Posterior cingulate gyrus (tissue), 11 donors: ENCODE results near the gene BBOX1.
A peak's percentile ranks its signal among the peaks of the same experiment; 100 is the strongest.

ENCODE experiments used
- DNase-seq, 10 donors: peaks; one replicate each; pipeline versions ENCODE4 v3.0.0 to v3.0.0-alpha.2; 2020 to 2021; ENCODE audit warnings: mixed read lengths in 3 of 10
- intact Hi-C: fragments of 100-400 bp; cut with DNase I; formaldehyde crosslinking; loops from one replicate; pipeline ENCODE4 v1.15.1; 2023

The BBOX1 gene

DNA sequence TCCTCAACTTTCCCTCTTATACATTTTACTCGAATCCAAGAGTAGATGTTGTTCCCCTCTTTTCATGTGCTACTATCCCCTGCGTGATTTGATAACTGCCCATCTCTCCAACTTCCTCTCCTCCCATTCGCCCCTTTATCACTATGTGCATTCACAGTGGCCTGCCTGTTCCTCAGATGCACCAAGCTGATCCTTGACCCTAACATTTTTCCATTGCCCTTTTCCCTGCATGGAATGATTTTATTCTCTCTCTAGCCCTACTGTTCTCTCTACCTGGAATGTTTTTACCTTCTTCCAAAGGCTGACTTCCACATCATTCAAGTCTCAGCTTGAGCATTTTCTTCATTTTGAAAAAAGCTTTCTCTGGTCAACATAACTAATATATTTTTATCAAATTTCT lies 15.8 kb upstream of the BBOX1 start:
- no peak for DNase-seq
- intact Hi-C loops, result no loop called here

DNA sequence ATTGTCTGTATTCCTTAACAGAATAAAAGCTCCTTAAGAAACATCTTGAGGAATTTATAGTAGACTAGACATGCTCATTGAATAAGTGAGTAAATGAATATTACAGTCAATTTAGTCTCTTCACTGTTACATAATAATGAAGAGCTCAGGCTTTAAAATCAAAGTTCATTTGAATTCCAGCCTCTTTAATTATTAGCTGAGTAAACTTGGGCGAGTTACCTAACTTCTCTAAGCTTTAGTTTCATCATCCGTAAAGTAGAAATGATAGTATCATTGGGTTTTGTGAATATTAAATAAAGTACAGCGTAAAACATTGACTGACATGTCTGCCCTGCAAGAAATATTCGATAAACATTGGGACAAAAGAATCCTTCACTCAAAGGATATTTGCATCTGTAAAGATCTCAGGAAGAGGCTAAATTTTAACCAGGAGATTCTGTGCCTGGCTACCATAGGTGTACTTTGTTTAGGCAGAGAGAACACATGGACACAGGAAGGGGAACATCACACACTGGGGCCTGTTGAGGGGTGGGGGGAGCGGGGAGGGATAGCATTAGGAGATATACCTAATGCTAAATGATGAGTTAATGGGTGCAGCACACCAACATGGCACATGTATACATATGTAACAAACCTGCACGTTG lies 15.2 kb upstream of the BBOX1 start:
- no peak for DNase-seq

DNA sequence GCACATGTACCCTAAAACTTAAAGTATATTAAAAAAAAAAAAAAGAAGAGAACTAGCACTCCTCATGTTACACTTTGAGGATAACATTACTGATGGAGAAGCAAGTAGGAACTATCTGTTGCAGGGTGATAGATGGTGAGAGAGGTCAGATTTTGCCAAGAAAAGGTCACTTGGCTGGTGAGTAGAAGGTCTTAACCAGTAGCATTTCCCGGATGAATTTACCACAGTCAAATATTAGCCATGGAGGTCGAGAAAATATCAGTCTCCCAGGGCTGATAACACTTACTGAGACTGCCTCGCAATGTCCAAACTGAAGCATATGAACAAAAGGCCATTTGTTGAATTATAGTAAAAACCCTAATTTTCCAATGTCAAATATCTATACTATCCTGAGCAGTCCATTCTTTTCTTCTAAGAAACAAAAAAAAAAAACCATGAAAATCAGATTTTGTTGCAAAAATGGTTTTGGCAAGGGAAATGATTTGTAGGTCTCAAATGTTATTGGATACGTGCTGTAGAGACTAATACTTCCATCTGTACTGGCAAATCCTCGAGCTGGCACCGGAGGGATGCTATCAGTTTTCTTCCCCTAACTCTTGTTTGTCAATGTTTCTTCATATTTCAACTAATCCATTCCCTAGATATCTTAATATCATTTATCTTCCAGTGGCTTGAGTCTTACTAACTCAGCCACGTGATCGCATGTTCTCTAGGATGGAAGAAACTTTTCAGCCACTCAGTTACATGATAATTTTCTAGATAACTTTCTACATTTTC lies 14.5 kb upstream of the BBOX1 start:
- intact Hi-C loops, result no loop called here
- DNase-seq, result no peak

More for the DNA sequence above, 15.2 kb upstream of the BBOX1 start:
- intact Hi-C loops, result no loop called here

DNA sequence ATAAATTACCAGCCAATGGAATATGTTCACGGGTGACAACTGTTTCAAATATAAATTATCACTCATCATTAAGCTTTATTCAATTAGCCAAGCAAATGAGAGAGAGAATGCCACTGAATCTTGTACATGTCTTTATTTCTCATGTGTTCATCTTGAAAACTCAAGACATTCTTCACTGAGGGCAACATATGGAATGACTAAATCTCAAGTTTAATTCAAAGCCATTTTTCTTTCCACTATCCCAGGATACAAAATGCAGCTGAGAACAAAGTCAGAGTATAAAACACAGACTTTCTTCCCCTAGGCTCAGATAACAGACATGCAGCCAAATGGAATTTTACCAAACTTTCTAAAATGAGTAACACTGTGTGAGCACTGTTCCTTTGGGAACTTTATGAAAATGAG lies 12.1 kb upstream of the BBOX1 start:
- intact Hi-C loops, result no loop called here
- no peak for DNase-seq

DNA sequence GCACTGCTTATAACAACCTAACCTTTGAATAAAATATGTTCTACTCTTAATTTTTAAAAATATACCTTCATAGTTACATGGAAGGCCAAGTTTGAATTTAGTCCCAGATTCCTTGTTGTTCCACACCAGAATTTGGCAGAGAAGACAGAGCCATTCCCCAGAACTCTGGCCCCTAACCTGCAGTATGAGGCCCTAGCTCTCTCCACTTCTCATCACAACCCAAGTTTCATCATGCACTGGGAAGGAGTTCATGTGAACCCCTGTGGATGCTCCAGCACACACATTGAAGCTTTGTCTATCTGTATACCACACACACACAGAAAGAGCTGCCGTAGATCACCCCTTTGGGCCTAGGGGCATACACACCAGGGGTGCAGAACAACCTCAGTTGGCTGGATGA lies 10.6 kb upstream of the BBOX1 start:
- no peak for DNase-seq
- intact Hi-C loops, result no loop called here

DNA sequence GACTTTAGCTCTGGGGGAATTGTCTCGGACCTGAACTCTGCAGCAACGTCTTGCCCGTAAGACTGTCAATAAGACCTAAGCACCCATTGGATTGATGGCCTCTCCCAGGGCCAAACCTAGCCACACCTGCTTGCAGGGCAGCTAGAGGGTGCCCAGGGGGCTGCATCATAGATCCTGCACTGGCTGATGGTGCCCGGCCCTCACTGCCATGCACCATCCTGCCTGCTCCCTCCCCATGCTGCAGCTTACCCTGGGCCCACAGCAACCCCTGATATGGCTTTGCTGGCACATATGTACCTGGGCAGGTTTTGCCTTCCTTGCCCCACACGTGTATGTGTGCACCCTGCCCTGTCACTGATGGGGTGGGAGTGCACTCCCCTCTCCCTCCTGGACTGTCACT lies 8.9 kb upstream of the BBOX1 start:
- intact Hi-C loops, result no loop called here
- DNase-seq, result no peak

DNA sequence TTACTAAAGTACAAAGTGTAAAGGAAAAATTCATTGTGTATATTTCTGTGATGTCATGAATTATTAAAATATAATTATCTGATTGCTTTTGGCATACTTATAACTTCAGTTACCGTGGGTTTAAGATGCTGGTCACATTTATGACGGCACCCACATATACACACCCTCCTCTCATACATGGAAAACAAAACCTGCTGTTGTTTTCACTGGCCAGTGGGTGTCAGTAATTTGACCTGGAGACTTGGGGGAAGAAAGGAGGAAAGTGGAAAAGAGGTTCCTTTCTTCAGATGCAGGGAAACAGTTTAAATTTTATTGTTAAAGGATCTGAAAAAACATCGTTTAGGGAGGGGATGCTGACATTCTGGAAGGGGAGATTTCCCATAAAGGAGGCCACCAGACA lies 742 bp upstream of the BBOX1 start:
- DNase-seq, result no peak
- intact Hi-C loops, result no loop called here

DNA sequence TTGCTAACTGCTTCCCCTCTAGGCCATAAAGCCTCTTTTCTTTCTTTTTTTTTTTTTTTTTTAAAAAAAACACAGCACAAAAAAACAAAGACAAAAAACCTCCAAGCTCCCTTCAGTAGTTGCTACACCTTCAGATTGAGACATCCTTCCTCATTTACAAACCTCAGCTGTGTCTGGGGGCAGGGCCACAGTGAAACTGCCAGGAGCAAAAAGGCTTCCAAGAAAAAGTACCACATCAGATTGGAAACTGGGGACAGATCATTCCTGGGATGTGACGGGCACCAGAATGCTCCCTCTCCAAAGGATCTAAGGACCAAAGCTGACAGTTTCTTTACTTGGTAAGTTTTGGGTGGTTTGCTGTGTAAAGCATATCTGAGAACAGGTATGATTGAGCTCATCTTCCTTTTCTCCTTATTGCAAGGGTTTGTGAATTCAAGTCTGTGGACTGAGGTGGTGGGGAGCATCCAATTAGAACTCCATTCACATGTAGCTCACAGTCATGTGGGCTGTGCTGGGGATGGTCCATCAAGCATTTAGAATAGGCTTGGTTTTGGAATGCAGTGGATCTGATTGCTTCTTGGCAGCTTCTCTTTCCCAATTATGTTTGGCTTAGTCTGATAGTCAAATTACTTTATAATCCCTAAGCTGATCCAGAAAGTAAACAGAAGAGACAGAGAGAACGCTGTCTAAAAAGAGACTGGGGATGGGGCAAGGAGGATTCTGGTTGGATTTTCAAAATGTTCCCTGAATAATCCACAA lies 705 bp downstream of the BBOX1 start:
- intact Hi-C loops, result no loop called here
- peak in 2 of 10 donors; percentile 22 to 74 for DNase-seq

DNA sequence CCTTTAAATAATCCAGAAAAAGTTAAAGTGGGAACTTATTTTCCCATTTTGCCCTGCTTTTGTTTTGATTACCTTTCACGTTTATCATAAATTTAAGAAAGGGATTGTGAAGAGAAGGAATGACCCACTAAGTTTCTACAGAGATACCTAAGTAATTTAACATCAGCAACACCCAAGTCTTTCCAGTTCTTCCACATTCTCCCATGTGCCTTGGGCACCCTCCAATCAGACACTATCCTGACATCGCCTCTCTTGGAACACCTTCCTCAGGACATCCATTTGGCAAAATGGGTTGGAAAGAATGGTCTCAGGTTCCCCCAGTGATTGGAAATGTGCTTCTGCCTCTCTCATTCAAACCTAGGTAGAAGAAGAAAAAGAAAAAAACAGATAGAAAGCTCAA lies 6.3 kb downstream of the BBOX1 start:
- intact Hi-C loops, result no loop called here
- no peak for DNase-seq

DNA sequence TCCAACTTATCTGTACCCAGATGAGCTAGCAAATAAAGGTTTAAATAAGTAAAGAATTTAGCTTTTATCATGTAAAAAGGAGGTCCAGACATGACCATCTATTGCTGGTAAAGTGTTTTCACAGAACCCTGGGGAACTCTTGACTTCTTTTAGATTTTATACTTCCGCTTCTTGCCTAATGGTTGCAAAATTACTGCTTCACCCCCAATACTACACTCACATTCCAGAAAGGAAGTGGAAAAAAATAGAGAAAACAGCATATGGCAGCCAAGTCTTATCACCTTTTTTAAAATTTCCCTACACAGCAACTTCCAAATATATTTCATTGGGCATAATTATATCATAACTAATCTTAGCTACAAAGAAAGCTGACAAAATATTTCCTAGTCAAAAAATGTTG lies 12.1 kb downstream of the BBOX1 start:
- DNase-seq, result no peak
- intact Hi-C loops, result no loop called here

DNA sequence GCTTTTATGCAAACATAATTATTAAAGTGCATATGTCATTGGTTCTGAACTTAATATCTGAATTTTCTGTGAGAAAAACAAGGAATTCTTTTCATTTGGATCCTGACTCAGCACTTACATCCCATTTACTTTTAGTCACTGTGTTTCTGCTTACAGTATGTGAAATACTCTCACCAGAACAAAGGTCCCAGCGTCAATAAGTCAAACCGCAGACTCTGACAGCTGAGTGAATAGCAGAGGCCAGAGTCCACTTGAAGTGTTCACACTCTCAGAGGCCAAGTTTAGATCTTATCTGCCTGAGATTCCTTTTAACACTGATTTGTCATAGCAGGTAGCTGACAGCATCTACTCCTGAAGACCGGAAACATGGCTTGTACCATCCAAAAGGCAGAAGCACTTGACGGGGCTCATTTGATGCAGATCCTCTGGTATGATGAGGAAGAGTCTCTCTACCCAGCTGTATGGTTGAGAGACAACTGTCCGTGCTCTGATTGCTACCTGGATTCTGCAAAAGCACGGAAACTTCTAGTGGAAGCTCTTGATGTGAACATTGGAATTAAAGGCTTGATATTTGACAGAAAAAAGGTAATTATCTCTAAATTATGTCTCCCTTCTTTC lies 14.6 kb downstream of the BBOX1 start:
- DNase-seq, result no peak
- intact Hi-C loops, result no loop called here

DNA sequence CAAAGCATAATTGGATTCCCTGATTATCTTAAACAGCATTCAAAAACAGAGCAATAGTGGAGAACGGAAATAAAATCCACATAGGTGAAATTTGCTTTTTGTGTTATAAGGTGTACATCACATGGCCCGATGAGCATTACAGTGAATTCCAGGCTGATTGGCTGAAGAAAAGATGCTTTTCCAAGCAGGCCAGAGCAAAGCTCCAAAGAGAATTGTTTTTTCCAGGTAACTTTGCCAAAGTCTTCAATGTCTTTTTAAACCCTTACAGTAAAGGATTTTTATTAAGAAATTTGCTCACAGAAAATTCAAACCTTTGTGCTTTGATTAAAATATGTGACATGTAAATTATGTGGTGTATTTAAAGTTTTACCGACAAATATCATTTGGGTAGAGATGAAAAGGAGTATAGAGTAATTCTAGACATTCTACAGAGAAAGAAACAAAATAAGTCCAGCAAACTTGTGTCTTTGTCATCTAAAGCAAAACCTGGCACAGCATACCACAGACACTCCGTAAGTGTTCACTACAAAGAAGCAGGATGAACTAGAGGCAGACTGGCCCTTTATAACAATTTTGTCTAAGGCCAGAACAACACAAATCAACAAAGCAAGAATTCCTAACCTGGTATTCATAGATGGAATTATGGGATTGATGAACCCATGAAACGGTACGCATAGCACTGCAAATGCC lies 16.6 kb downstream of the BBOX1 start:
- intact Hi-C loops, result no loop called here
- no peak for DNase-seq

DNA sequence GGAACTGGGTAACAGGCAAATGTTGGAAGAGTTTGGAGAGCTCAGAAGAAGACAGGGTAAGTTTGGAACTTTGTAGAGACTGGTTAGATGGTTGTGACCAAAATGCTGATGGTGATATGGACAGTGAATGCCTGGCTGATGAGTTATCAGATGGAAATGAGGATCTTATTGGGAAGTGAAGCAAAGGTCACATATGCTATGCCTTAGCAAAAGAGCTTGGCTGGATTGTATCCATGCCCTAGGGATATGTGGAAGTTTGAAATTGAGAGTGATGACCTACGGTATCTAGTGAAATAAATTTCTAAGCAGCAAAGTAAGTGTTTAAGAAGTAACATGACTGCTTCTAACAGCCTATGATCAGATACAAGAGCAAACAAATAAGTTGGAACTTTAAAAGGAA lies 17.8 kb downstream of the BBOX1 start:
- no peak for DNase-seq
- intact Hi-C loops, result no loop called here

DNA sequence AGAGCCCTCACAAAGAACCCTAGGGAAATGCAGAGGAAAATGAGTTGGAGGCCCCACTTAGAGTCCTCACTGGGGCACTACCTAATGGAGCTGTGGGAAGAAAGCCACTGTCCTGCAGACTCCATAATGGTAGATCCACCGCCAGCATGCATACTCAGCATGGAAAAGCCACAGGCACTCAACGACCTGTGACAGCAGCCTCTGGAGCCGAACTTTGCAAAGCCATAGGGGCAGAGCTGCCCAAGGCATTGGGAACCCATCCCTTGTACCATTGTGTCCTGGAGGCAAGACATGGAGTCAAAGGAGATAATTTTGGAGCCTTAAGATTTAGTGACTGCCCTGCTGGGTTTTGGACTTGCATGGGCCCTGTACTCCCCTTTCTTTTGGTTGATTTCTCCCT lies 18.8 kb downstream of the BBOX1 start:
- intact Hi-C loops, result no loop called here
- DNase-seq, result no peak

DNA sequence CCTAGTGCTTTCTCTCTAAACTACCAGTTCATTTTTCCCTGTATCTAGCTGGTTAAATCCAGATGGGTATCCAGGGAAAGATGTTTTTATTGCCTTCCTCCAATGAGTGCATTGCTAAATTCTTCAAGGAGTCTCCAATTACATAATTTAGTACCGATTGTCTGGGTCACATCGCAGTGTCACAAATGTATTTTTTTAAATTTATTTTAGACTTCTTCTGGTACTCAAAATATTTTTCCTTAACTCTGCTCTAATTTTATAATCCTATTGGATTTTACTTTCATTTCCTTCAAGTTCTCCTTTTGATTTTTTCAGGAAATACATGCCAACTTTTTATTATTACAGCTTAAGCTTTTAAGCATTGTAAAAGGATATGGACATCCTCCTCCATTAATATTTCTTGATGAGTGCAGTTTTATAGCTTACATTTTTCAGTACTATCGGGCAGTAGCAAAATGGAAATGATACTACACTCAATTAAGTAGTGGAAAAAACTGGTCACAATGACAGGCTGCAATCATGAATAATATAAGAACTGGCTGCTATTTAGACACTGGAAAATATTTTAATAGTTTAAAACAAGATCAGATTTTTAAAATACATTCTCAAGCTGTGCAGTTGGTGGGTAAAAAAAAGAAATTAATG lies 20.3 kb downstream of the BBOX1 start:
- DNase-seq, result no peak
- intact Hi-C loops, result no loop called here

DNA sequence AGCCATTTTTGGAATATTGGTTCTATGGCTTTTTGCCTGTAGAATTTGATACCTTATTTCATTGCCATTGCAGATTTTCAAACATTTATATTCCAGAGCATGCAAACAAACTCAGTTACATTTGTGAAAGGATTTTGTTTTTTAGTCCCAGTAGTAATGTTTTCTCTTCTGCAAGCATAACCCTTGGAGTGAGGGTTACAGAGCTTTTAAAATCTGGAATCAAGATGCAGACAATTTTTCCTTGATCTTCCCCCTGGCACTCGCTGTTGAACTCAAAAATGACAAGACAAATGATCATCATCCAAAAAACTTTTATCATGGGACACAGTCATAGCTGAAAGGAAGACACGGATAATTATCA lies 20.8 kb downstream of the BBOX1 start:
- DNase-seq, result no peak
- intact Hi-C loops, result no loop called here

DNA sequence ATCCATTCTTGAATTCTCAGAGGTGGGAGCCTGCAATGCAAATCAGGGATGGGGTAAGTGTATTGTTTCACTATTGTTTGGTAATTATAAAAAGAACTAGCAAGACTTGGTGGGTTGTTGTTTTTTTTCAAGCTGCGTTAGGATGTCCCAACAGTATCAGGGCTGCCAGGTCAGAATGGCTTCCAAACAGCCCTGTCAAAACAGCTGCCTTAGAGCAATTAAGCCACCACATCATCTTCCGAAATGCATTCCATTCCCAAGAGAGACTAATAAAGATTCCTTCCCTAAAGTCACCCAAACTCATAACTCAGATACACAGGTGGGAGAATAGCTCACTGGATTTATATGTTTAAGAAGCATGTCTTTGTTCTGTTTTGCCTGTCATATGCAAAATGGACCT lies 23.5 kb downstream of the BBOX1 start:
- DNase-seq, result no peak
- intact Hi-C loops, result no loop called here

DNA sequence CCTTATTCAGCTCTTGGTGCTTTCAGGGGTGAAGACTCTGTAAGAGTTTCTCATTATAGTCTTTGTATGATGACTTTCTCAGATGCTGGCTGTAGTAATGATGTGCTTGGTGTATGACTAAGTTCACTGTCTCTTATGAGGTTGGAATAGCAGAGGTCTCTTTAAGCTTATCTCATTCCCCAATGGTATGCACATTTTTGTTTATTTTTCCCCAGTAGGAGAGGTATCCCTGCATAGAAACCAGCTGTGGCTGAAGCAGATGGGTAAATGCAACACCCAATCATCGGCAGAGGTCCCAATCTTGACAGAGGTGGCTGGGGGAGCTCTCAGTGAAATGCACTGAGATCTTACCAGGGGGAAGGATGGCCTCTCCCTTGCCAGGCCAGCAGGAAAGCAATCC lies 34.6 kb downstream of the BBOX1 start:
- intact Hi-C loops, result no loop called here

DNA sequence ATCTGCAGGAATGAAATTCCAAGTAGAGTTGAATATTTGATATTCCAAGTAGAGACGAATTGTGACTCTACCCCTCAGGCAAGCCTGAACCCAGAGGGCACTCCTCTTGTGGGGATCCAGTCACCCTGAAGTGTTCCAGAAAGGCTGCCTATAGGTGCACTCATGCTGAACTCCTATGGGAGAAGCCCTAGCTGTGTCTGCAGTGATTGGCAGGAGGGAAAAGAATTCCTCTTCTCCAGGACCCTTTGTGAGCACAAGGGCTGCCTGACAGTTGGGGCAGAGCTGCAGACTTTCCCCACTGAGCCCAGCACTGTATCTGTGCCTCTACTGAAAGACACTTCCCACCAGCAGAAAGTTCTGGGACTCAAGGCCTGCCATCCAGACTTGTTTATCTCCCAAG lies 35.0 kb downstream of the BBOX1 start:
- intact Hi-C loops, result no loop called here
- no peak for DNase-seq

More for the DNA sequence above, 34.6 kb downstream of the BBOX1 start:
- no peak for DNase-seq

DNA sequence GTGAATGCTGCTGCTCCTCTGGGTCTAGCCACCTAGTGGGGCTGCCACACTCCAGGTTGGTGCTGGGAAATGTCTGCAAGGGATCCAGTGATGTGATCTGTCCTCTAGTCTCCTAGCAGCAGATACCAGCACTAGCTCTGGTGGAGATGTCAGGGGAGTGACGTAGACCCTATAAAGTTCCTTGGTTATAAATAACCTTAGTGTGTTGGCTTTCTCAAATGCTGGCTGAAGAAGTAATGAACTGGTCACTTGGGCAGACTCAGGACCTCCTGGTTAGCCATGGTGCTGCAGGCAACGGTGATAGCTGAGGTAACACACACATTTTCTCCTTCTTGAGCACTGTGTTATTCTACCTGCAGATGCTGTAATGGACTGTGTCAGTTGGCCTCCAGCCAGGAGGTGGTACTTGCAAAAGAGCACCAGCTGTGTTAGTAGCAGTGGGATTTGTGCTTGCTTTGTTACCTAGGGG lies 35.5 kb downstream of the BBOX1 start:
- peak in 1 of 10 donors; percentile 58 for DNase-seq
- intact Hi-C loops, result no loop called here
